Urinary bladder (tissue), 4 donors: ENCODE data around the gene THADA. TPM values are rescaled to one million over a fixed set of nuclear protein-coding genes. Genes with fewer than 3 reads are reported as not detected.

ENCODE experiments used
- DNase-seq: peaks from one replicate; pipeline ENCODE4 v3.0.0-alpha.2; 2015; ENCODE audit errors: extremely low spot score
- H3K27ac ChIP-seq: one replicate; pipeline ENCODE4 v1.5.1; 2013; ENCODE audit warnings: low read depth, mild to moderate bottlenecking, moderate library complexity
- H3K36me3 ChIP-seq: one replicate; pipeline ENCODE4 v1.6.1; 2013; ENCODE audit warnings: mild to moderate bottlenecking, moderate library complexity; ENCODE audit not compliant: insufficient read depth
- H3K4me1 ChIP-seq: one replicate; pipeline ENCODE4 v1.6.1; 2013; ENCODE audit warnings: mild to moderate bottlenecking, moderate library complexity; ENCODE audit not compliant: insufficient read depth
- H3K4me3 ChIP-seq: one replicate; pipeline ENCODE4 v1.5.1; 2013; ENCODE audit warnings: low read depth, low read length
- WGBS: extraction: QIAGEN DNeasy Blood & Tissue Kit; methylation state at CpG from one replicate; pipeline ENCODE4 v1.1.7; 2013; 5-methylcytosine and 5-hydroxymethylcytosine counted together
- polyA plus RNA-seq: library from polyadenylated mRNA; stranded (reverse); fragments of 200-250 nt; gene quantifications from one replicate; pipeline ENCODE4 v1.2.3, GENCODE V29; 2013
- total RNA-seq: library from RNA; depleted of rRNA; stranded (reverse); fragments of >200 nt; gene quantifications from one replicate; pipeline ENCODE4 v1.2.3, GENCODE V29; 2014
- donor health status: healthy with polysubstance abuse.
- donor health status: healthy.

THADA gene
- total and polyA plus RNA-seq, 2 donors, result 12.2 to 71.6 TPM

- no peaks in the 10 kb centered on the region for H3K36me3 ChIP-seq
- H3K27ac ChIP-seq, result peak overlapping the region; percentile 62
- H3K4me3 ChIP-seq, result no peak overlapping the region
- H3K4me1 ChIP-seq, result peaks cover 1% of the 10 kb centered on the region
- DNase-seq, result peak; percentile 76
- WGBS, result 16% methylated on average over 5 of the region's 5 CpGs
Measured at GRCh38 chr2:43343573-43344304, 252.1 kb downstream of the THADA start.

GRCh38 chr2:43341959-43342757 is 253.7 kb downstream of the THADA start:
- Histone ChIP-seq H3K4me3 (no peak overlapping the region), H3K36me3 (no peaks in the 10 kb centered on the region), H3K4me1 (peaks cover 1% of the 10 kb centered on the region), H3K27ac (no peak overlapping the region)
- no peak for DNase-seq
- WGBS, result 94% methylated on average over 13 of the region's 13 CpGs

- no peak overlapping the region for H3K4me3 ChIP-seq
- H3K4me1 ChIP-seq, result no peaks in the 10 kb centered on the region
- 76% methylated on average over 1 of the region's 1 CpG for WGBS
- peak overlapping the region; percentile 48 for H3K27ac ChIP-seq
- no peaks in the 10 kb centered on the region for H3K36me3 ChIP-seq
- DNase-seq, result no peak
Measured at GRCh38 chr2:43340945-43341356, 254.9 kb downstream of the THADA start.

GRCh38 chr2:43340066-43340465 is 255.8 kb downstream of the THADA start:
- Histone ChIP-seq H3K36me3 (no peaks in the 10 kb centered on the region), H3K27ac (no peak overlapping the region), H3K4me3 (no peak overlapping the region), H3K4me1 (no peaks in the 10 kb centered on the region)
- DNase-seq, result no peak
- WGBS, result 68% methylated on average over 2 of the region's 2 CpGs

GRCh38 chr2:43333656-43334144 is 262.1 kb downstream of the THADA start:
- Histone ChIP-seq H3K36me3 (no peaks in the 10 kb centered on the region), H3K27ac (no peak overlapping the region), H3K4me3 (no peak overlapping the region), H3K4me1 (no peaks in the 10 kb centered on the region)
- 6% methylated on average over 2 of the region's 2 CpGs for WGBS
- DNase-seq, result no peak

GRCh38 chr2:43333101-43333655 is 262.7 kb downstream of the THADA start:
- no peak for DNase-seq
- H3K4me3 ChIP-seq, result no peak overlapping the region
- 16% methylated on average over 6 of the region's 6 CpGs for WGBS

GRCh38 chr2:43332653-43333052 is 263.2 kb downstream of the THADA start:
- H3K27ac ChIP-seq, result no peak overlapping the region
- DNase-seq, result no peak
- no peak overlapping the region for H3K4me3 ChIP-seq
- WGBS, result 43% methylated on average over 5 of the region's 5 CpGs
- no peaks in the 10 kb centered on the region for H3K4me1 ChIP-seq
- H3K36me3 ChIP-seq, result no peaks in the 10 kb centered on the region

More at GRCh38 chr2:43333101-43333655, 262.7 kb downstream of the THADA start:
- no peak overlapping the region for H3K27ac ChIP-seq
- no peaks in the 10 kb centered on the region for H3K36me3 ChIP-seq
- H3K4me1 ChIP-seq, result no peaks in the 10 kb centered on the region

GRCh38 chr2:43331422-43331821 is 264.4 kb downstream of the THADA start:
- 69% methylated on average over 1 of the region's 1 CpG for WGBS
- Histone ChIP-seq H3K27ac (no peak overlapping the region), H3K4me1 (no peaks in the 10 kb centered on the region), H3K36me3 (no peaks in the 10 kb centered on the region), H3K4me3 (no peak overlapping the region)
- DNase-seq, result no peak

- no peak for DNase-seq
- WGBS, result 75% methylated on average over 5 of the region's 5 CpGs
- no peak overlapping the region for H3K27ac ChIP-seq
Measured at GRCh38 chr2:43329637-43330036, 266.2 kb downstream of the THADA start.

GRCh38 chr2:43328832-43329231 is 267.0 kb downstream of the THADA start:
- no peaks in the 10 kb centered on the region for H3K36me3 ChIP-seq
- WGBS, result 34% methylated on average over 3 of the region's 3 CpGs

More at GRCh38 chr2:43329637-43330036, 266.2 kb downstream of the THADA start:
- Histone ChIP-seq H3K36me3 (no peaks in the 10 kb centered on the region), H3K4me3 (no peak overlapping the region), H3K4me1 (no peaks in the 10 kb centered on the region)

GRCh38 chr2:43328133-43328532 is 267.7 kb downstream of the THADA start:
- Histone ChIP-seq H3K4me3 (no peak overlapping the region), H3K27ac (no peak overlapping the region), H3K4me1 (no peaks in the 10 kb centered on the region), H3K36me3 (no peaks in the 10 kb centered on the region)
- no peak for DNase-seq
- WGBS, result 48% methylated on average over 2 of the region's 2 CpGs

More at GRCh38 chr2:43328832-43329231, 267.0 kb downstream of the THADA start:
- no peak overlapping the region for H3K4me3 ChIP-seq
- H3K27ac ChIP-seq, result peak overlapping the region; percentile 35
- H3K4me1 ChIP-seq, result no peaks in the 10 kb centered on the region
- DNase-seq, result no peak

- Histone ChIP-seq H3K27ac (no peak overlapping the region), H3K36me3 (no peaks in the 10 kb centered on the region), H3K4me3 (no peak overlapping the region), H3K4me1 (no peaks in the 10 kb centered on the region)
- DNase-seq, result no peak
- 53% methylated on average over 1 of the region's 1 CpG for WGBS
Measured at GRCh38 chr2:43327119-43327518, 268.7 kb downstream of the THADA start.

GRCh38 chr2:43326101-43326825 is 269.6 kb downstream of the THADA start:
- no peak for DNase-seq
- Histone ChIP-seq H3K36me3 (no peaks in the 10 kb centered on the region), H3K4me1 (no peaks in the 10 kb centered on the region), H3K27ac (no peak overlapping the region), H3K4me3 (no peak overlapping the region)
- WGBS, result 85% methylated on average over 2 of the region's 2 CpGs
